LNCaP clone FGC (cell line): ENCODE results near the gene ICAM4.

Experiments
- DNase-seq: peaks from one replicate; pipeline ENCODE4 v3.0.0-alpha.2; 2011; ENCODE audit warnings: low read depth
- H3K4me3 ChIP-seq: 2 replicates; pipeline ENCODE4 v1.5.1; 2011; ENCODE audit warnings: mild to moderate bottlenecking, low read depth, low read length, control low read depth
- CTCF ChIP-seq: IDR thresholded peaks from 2 replicates; pipeline ENCODE4 v1.5.1; 2012; ENCODE audit warnings: mild to moderate bottlenecking; ENCODE audit not compliant: control insufficient read depth, insufficient read depth; ENCODE audit errors: extremely low read depth

The ICAM4 gene

GRCh38 chr19:10329555-10329954, 42.8 kb downstream of the ICAM4 start:
- DNase-seq: no peak
- TF ChIP-seq CTCF: no peak
- H3K4me3 ChIP-seq: no peak overlapping the region

GRCh38 chr19:10332158-10332964, 45.6 kb downstream of the ICAM4 start:
- DNase-seq: no peak
- TF ChIP-seq CTCF: no peak
- peak overlapping the region; percentile 91 for H3K4me3 ChIP-seq

GRCh38 chr19:10332965-10333757, 46.4 kb downstream of the ICAM4 start, which contains the start of gene RAVER1:
Gene RAVER1 (minus strand): TSS chr19:10333529. CDS start chr19:10333507, 22 bp downstream.
- TF ChIP-seq CTCF: no peak
- H3K4me3 ChIP-seq: peak within 1 kb of the TSS; percentile 91
- DNase-seq: peak; percentile 90

- DNase-seq: no peak
- no peak for TF ChIP-seq CTCF
Measured at GRCh38 chr19:10333758-10334587, 47.2 kb downstream of the ICAM4 start.

GRCh38 chr19:10334588-10335351, 48.0 kb downstream of the ICAM4 start:
- peak overlapping the region; percentile 91 for H3K4me3 ChIP-seq
- TF ChIP-seq CTCF: no peak
- DNase-seq: peak; percentile 94

More at GRCh38 chr19:10333758-10334587, 47.2 kb downstream of the ICAM4 start:
- peak overlapping the region; percentile 91 for H3K4me3 ChIP-seq
